ENCODE data around the gene ARMC5.

ARMC5 gene

GRCh38 chr16:31498493-31498892, 39.2 kb downstream of the ARMC5 start:
- no peak for TF ChIP-seq CTCF (IDR thresholded peaks at IDR 0.05; ENCODE audit: borderline replicate concordance, extremely low read depth, low read length, poor library complexity, severe bottlenecking)
- no peak for TF ChIP-seq EZH2 (IDR thresholded peaks at IDR 0.05; ENCODE audit: borderline replicate concordance, low read depth, low read length, severe bottlenecking)
- Histone ChIP-seq H2AFZ (ENCODE audit: low read depth, low read length) (no peak overlapping the region), H3K4me3 (ENCODE audit: low read depth in 1 of 2, low read length in 2 of 2) (no peak overlapping the region), H3K9me3 (ENCODE audit: insufficient read depth, low read length, severe bottlenecking) (no peaks in the 10 kb centered on the region), H3K4me1 (ENCODE audit: insufficient read depth, low read length) (no peaks in the 10 kb centered on the region), H3K9ac (ENCODE audit: low read depth, low read length) (no peak overlapping the region), H3K79me2 (ENCODE audit: insufficient read depth, low read length) (no peaks in the 10 kb centered on the region), H3K27me3 (ENCODE audit: insufficient read depth, low read length, poor library complexity) (no peaks in the 10 kb centered on the region), H3K27ac (ENCODE audit: low read length) (no peak overlapping the region), H4K20me1 (ENCODE audit: insufficient read depth, low read length) (no peaks in the 10 kb centered on the region), H3K4me2 (ENCODE audit: insufficient read depth, low read length) (no peak overlapping the region), H3K36me3 (ENCODE audit: insufficient read depth, low read length) (peaks cover 54% of the 10 kb centered on the region)
- DNase-seq (no peak), ATAC-seq (ENCODE audit: insufficient read depth, low read depth) (no peak)

- ATAC-seq (ENCODE audit: insufficient read depth, low read depth) (no peak), DNase-seq (no peak)
- Histone ChIP-seq H3K9ac (ENCODE audit: low read depth, low read length) (no peak overlapping the region), H3K4me2 (ENCODE audit: insufficient read depth, low read length) (no peak overlapping the region), H3K79me2 (ENCODE audit: insufficient read depth, low read length) (no peaks in the 10 kb centered on the region), H2AFZ (ENCODE audit: low read depth, low read length) (no peak overlapping the region), H3K27me3 (ENCODE audit: insufficient read depth, low read length, poor library complexity) (no peaks in the 10 kb centered on the region), H3K9me3 (ENCODE audit: insufficient read depth, low read length, severe bottlenecking) (no peaks in the 10 kb centered on the region), H3K4me3 (ENCODE audit: low read depth in 1 of 2, low read length in 2 of 2) (no peak overlapping the region), H3K27ac (ENCODE audit: low read length) (no peak overlapping the region), H3K4me1 (ENCODE audit: insufficient read depth, low read length) (no peaks in the 10 kb centered on the region), H4K20me1 (ENCODE audit: insufficient read depth, low read length) (no peaks in the 10 kb centered on the region), H3K36me3 (ENCODE audit: insufficient read depth, low read length) (peaks cover 52% of the 10 kb centered on the region)
- TF ChIP-seq CTCF (IDR thresholded peaks at IDR 0.05; ENCODE audit: borderline replicate concordance, extremely low read depth, low read length, poor library complexity, severe bottlenecking) = no peak
- no peak for TF ChIP-seq EZH2 (IDR thresholded peaks at IDR 0.05; ENCODE audit: borderline replicate concordance, low read depth, low read length, severe bottlenecking)
These were observed 40.6 kb downstream of the ARMC5 start for GRCh38 chr16:31499928-31500327.

GRCh38 chr16:31501226-31501965, 42.1 kb downstream of the ARMC5 start:
- Histone ChIP-seq H3K27ac (ENCODE audit: low read length) (no peak overlapping the region), H3K4me3 (ENCODE audit: low read depth in 1 of 2, low read length in 2 of 2) (no peak overlapping the region), H3K79me2 (ENCODE audit: insufficient read depth, low read length) (peaks cover 5% of the 10 kb centered on the region; the same call in 1 of the 2 replicates), H4K20me1 (ENCODE audit: insufficient read depth, low read length) (no peaks in the 10 kb centered on the region), H3K9me3 (ENCODE audit: insufficient read depth, low read length, severe bottlenecking) (no peaks in the 10 kb centered on the region), H3K4me1 (ENCODE audit: insufficient read depth, low read length) (peaks cover 8% of the 10 kb centered on the region), H3K4me2 (ENCODE audit: insufficient read depth, low read length) (no peak overlapping the region), H3K36me3 (ENCODE audit: insufficient read depth, low read length) (peaks cover 55% of the 10 kb centered on the region), H3K27me3 (ENCODE audit: insufficient read depth, low read length, poor library complexity) (no peaks in the 10 kb centered on the region), H2AFZ (ENCODE audit: low read depth, low read length) (no peak overlapping the region), H3K9ac (ENCODE audit: low read depth, low read length) (no peak overlapping the region)
- DNase-seq = no peak
- TF ChIP-seq CTCF (IDR thresholded peaks at IDR 0.05; ENCODE audit: borderline replicate concordance, extremely low read depth, low read length, poor library complexity, severe bottlenecking) = no peak
- no peak for TF ChIP-seq EZH2 (IDR thresholded peaks at IDR 0.05; ENCODE audit: borderline replicate concordance, low read depth, low read length, severe bottlenecking)
- no peak for ATAC-seq (ENCODE audit: insufficient read depth, low read depth)
